ENCODE results near the gene CLDN11. TPM values are rescaled to one million over a fixed set of nuclear protein-coding genes. Genes with fewer than 3 reads are reported as not detected.

The CLDN11 gene
- total and polyA plus RNA-seq, 4 donors = 0.36 to 11.9 (median 3.3) TPM

GRCh38 chr3:170454509-170454908 is 35.8 kb downstream of the CLDN11 start:
- DNase-seq = no peak
- no peak for ATAC-seq (ENCODE audit: low FRiP score)
- intact Hi-C loops (cut with DNase I) = no loop called here

GRCh38 chr3:170458285-170458684 is 39.6 kb downstream of the CLDN11 start:
- WGBS, 2 donors = 48 to 50% methylated on average over 4 of the region's 4 CpGs
- Histone ChIP-seq H3K4me1 (ENCODE audit: control insufficient read depth in 1 of 2, insufficient read depth in 2 of 2, low read length in 2 of 2) (no peaks in the 10 kb centered on the region), H3K27ac (ENCODE audit: low read depth in 1 of 2, low read length in 2 of 2) (no peak overlapping the region), H3K4me3 (ENCODE audit: low read length in 2 of 2) (no peak overlapping the region), H3K27me3 (ENCODE audit: control insufficient read depth in 1 of 2, insufficient read depth in 2 of 2, low read length in 1 of 2) (peaks cover 0 to 2% of the 10 kb centered on the region in 2 donors), H3K36me3 (ENCODE audit: control insufficient read depth in 1 of 2, insufficient read depth in 2 of 2, low read length in 1 of 2) (no peaks in the 10 kb centered on the region), H3K9me3 (ENCODE audit: control insufficient read depth, low read length) (no peaks in the 10 kb centered on the region)
- DNase-seq = no peak
- no peak for ATAC-seq (ENCODE audit: low FRiP score)
- intact Hi-C loops (cut with DNase I) = no loop called here

More at GRCh38 chr3:170454509-170454908, 35.8 kb downstream of the CLDN11 start:
- Histone ChIP-seq H3K4me1 (ENCODE audit: control insufficient read depth in 1 of 2, insufficient read depth in 2 of 2, low read length in 2 of 2) (no peaks in the 10 kb centered on the region), H3K27ac (ENCODE audit: low read depth in 1 of 2, low read length in 2 of 2) (no peak overlapping the region), H3K27me3 (ENCODE audit: control insufficient read depth in 1 of 2, insufficient read depth in 2 of 2, low read length in 1 of 2) (peaks cover 0 to 2% of the 10 kb centered on the region in 2 donors), H3K4me3 (ENCODE audit: low read length in 2 of 2) (no peak overlapping the region), H3K36me3 (ENCODE audit: control insufficient read depth in 1 of 2, insufficient read depth in 2 of 2, low read length in 1 of 2) (no peaks in the 10 kb centered on the region), H3K9me3 (ENCODE audit: control insufficient read depth, low read length) (no peaks in the 10 kb centered on the region)
- WGBS, 2 donors = 75 to 76% methylated on average over 6 of the region's 6 CpGs

- H3K27ac ChIP-seq (ENCODE audit: low read depth in 1 of 2, low read length in 2 of 2) = no peak overlapping the region
- no peaks in the 10 kb centered on the region for H3K27me3 ChIP-seq (ENCODE audit: control insufficient read depth in 1 of 2, insufficient read depth in 2 of 2, low read length in 1 of 2)
- no peaks in the 10 kb centered on the region for H3K36me3 ChIP-seq (ENCODE audit: control insufficient read depth in 1 of 2, insufficient read depth in 2 of 2, low read length in 1 of 2)
- WGBS, 2 donors = 72 to 75% methylated on average over 4 of the region's 4 CpGs
- no peak for DNase-seq
- no peaks in the 10 kb centered on the region for H3K9me3 ChIP-seq (ENCODE audit: control insufficient read depth, low read length)
- intact Hi-C loops (cut with DNase I) = no loop called here
- no peak for ATAC-seq (ENCODE audit: low FRiP score)
- no peak overlapping the region for H3K4me3 ChIP-seq (ENCODE audit: low read length in 2 of 2)
- H3K4me1 ChIP-seq (ENCODE audit: control insufficient read depth in 1 of 2, insufficient read depth in 2 of 2, low read length in 2 of 2) = no peaks in the 10 kb centered on the region
Observed at GRCh38 chr3:170463011-170463410, 44.3 kb downstream of the CLDN11 start.

GRCh38 chr3:170465955-170466354 is 47.3 kb downstream of the CLDN11 start:
- intact Hi-C loops (cut with DNase I) = no loop called here
- H3K4me3 ChIP-seq (ENCODE audit: low read length in 2 of 2) = no peak overlapping the region
- ATAC-seq (ENCODE audit: low FRiP score) (no peak), DNase-seq (no peak)
- no peaks in the 10 kb centered on the region for H3K36me3 ChIP-seq (ENCODE audit: control insufficient read depth in 1 of 2, insufficient read depth in 2 of 2, low read length in 1 of 2)
- no peak overlapping the region for H3K27ac ChIP-seq (ENCODE audit: low read depth in 1 of 2, low read length in 2 of 2)
- H3K27me3 ChIP-seq (ENCODE audit: control insufficient read depth in 1 of 2, insufficient read depth in 2 of 2, low read length in 1 of 2) = no peaks in the 10 kb centered on the region
- no peaks in the 10 kb centered on the region for H3K4me1 ChIP-seq (ENCODE audit: control insufficient read depth in 1 of 2, insufficient read depth in 2 of 2, low read length in 2 of 2)
- H3K9me3 ChIP-seq (ENCODE audit: control insufficient read depth, low read length) = no peaks in the 10 kb centered on the region
- 63 to 67% methylated on average over 3 of the region's 3 CpGs for WGBS, 2 donors

- DNase-seq (no peak), ATAC-seq (ENCODE audit: low FRiP score) (no peak)
- intact Hi-C loops (cut with DNase I) = no loop called here
- no peak overlapping the region for H3K4me3 ChIP-seq (ENCODE audit: low read length in 2 of 2)
- H3K4me1 ChIP-seq (ENCODE audit: control insufficient read depth in 1 of 2, insufficient read depth in 2 of 2, low read length in 2 of 2) = no peaks in the 10 kb centered on the region
- WGBS, 2 donors = 66 to 73% methylated on average over 14 of the region's 14 CpGs
- H3K9me3 ChIP-seq (ENCODE audit: control insufficient read depth, low read length) = no peaks in the 10 kb centered on the region
- H3K27me3 ChIP-seq (ENCODE audit: control insufficient read depth in 1 of 2, insufficient read depth in 2 of 2, low read length in 1 of 2) = no peaks in the 10 kb centered on the region
- no peak overlapping the region for H3K27ac ChIP-seq (ENCODE audit: low read depth in 1 of 2, low read length in 2 of 2)
- no peaks in the 10 kb centered on the region for H3K36me3 ChIP-seq (ENCODE audit: control insufficient read depth in 1 of 2, insufficient read depth in 2 of 2, low read length in 1 of 2)
Observed at GRCh38 chr3:170467007-170467406, 48.3 kb downstream of the CLDN11 start.

- no peaks in the 10 kb centered on the region for H3K4me1 ChIP-seq (ENCODE audit: control insufficient read depth in 1 of 2, insufficient read depth in 2 of 2, low read length in 2 of 2)
- no peak overlapping the region for H3K27ac ChIP-seq (ENCODE audit: low read depth in 1 of 2, low read length in 2 of 2)
- no peaks in the 10 kb centered on the region for H3K9me3 ChIP-seq (ENCODE audit: control insufficient read depth, low read length)
- no peak overlapping the region for H3K4me3 ChIP-seq (ENCODE audit: low read length in 2 of 2)
- DNase-seq = no peak
- H3K27me3 ChIP-seq (ENCODE audit: control insufficient read depth in 1 of 2, insufficient read depth in 2 of 2, low read length in 1 of 2) = no peaks in the 10 kb centered on the region
- WGBS, 2 donors = 59 to 61% methylated on average over 7 of the region's 7 CpGs
- ATAC-seq (ENCODE audit: low FRiP score) = no peak
- no peaks in the 10 kb centered on the region for H3K36me3 ChIP-seq (ENCODE audit: control insufficient read depth in 1 of 2, insufficient read depth in 2 of 2, low read length in 1 of 2)
- intact Hi-C loops (cut with DNase I) = no loop called here
Observed at GRCh38 chr3:170467571-170468147, 49.0 kb downstream of the CLDN11 start.

- H3K9me3 ChIP-seq (ENCODE audit: control insufficient read depth, low read length) = no peaks in the 10 kb centered on the region
- intact Hi-C loops (cut with DNase I) = no loop called here
- no peak for DNase-seq
- no peaks in the 10 kb centered on the region for H3K36me3 ChIP-seq (ENCODE audit: control insufficient read depth in 1 of 2, insufficient read depth in 2 of 2, low read length in 1 of 2)
- H3K27me3 ChIP-seq (ENCODE audit: control insufficient read depth in 1 of 2, insufficient read depth in 2 of 2, low read length in 1 of 2) = no peaks in the 10 kb centered on the region
- WGBS, 2 donors = 43 to 45% methylated on average over 5 of the region's 5 CpGs
- H3K27ac ChIP-seq (ENCODE audit: low read depth in 1 of 2, low read length in 2 of 2) = no peak overlapping the region
- peak; percentile 64 for ATAC-seq (ENCODE audit: low FRiP score)
- H3K4me1 ChIP-seq (ENCODE audit: control insufficient read depth in 1 of 2, insufficient read depth in 2 of 2, low read length in 2 of 2) = no peaks in the 10 kb centered on the region
- H3K4me3 ChIP-seq (ENCODE audit: low read length in 2 of 2) = no peak overlapping the region
Observed at GRCh38 chr3:170469151-170470062, 50.7 kb downstream of the CLDN11 start.

GRCh38 chr3:170470063-170471016 is 51.7 kb downstream of the CLDN11 start:
- 36 to 37% methylated on average over 9 of the region's 9 CpGs for WGBS, 2 donors
- H3K4me1 ChIP-seq (ENCODE audit: control insufficient read depth in 1 of 2, insufficient read depth in 2 of 2, low read length in 2 of 2) = no peaks in the 10 kb centered on the region
- no peaks in the 10 kb centered on the region for H3K36me3 ChIP-seq (ENCODE audit: control insufficient read depth in 1 of 2, insufficient read depth in 2 of 2, low read length in 1 of 2)
- H3K27ac ChIP-seq (ENCODE audit: low read depth in 1 of 2, low read length in 2 of 2) = no peak overlapping the region
- H3K9me3 ChIP-seq (ENCODE audit: control insufficient read depth, low read length) = no peaks in the 10 kb centered on the region
- no peak for DNase-seq
- intact Hi-C loops (cut with DNase I) = no loop called here
- H3K4me3 ChIP-seq (ENCODE audit: low read length in 2 of 2) = no peak overlapping the region
- no peaks in the 10 kb centered on the region for H3K27me3 ChIP-seq (ENCODE audit: control insufficient read depth in 1 of 2, insufficient read depth in 2 of 2, low read length in 1 of 2)
- peak; percentile 40 for ATAC-seq (ENCODE audit: low FRiP score)

All from aorta (tissue), 5 donors.